Brain microvascular endothelial cell (primary cell): ENCODE data around the gene CRBN.

ENCODE experiments used
- DNase-seq: peaks from one replicate; pipeline ENCODE4 v3.0.0-alpha.2; 2020
- H3K27ac ChIP-seq: fragments of 250-450 bp; sonication (Bioruptor Pico); 2 replicates; pipeline ENCODE4 v1.5.1; 2020; ENCODE audit warnings: mild to moderate bottlenecking, moderate library complexity
- H3K27me3 ChIP-seq: fragments of 250-450 bp; sonication (Bioruptor Pico); replicated peaks from 2 replicates; pipeline ENCODE4 v1.5.1; 2020; ENCODE audit warnings: mild to moderate bottlenecking
- H3K36me3 ChIP-seq: fragments of 250-450 bp; sonication (Bioruptor Pico); replicated peaks from 2 replicates; pipeline ENCODE4 v1.5.1; 2020; ENCODE audit warnings: mild to moderate bottlenecking
- H3K4me3 ChIP-seq: 2 replicates; pipeline ENCODE4 v1.5.1; 2011; ENCODE audit warnings: low read depth, mild to moderate bottlenecking, control low read depth, low read length, moderate library complexity
- in situ Hi-C: cut with HindIII; loops from 2 replicates; pipeline ENCODE4 v1.10.0; 2017; ENCODE audit warnings: low sequenced_read_pairs, low pct_ligation_motif_present
- TF ChIP-seq, protein P1 (sequence below): IDR thresholded peaks from 2 replicates; pipeline ENCODE4 v1.5.1; 2011; ENCODE audit warnings: low read depth, mild to moderate bottlenecking, moderate library complexity, low read length, control low read depth, inconsistent platforms; ENCODE audit errors: missing control alignments

CRBN gene

DNA sequence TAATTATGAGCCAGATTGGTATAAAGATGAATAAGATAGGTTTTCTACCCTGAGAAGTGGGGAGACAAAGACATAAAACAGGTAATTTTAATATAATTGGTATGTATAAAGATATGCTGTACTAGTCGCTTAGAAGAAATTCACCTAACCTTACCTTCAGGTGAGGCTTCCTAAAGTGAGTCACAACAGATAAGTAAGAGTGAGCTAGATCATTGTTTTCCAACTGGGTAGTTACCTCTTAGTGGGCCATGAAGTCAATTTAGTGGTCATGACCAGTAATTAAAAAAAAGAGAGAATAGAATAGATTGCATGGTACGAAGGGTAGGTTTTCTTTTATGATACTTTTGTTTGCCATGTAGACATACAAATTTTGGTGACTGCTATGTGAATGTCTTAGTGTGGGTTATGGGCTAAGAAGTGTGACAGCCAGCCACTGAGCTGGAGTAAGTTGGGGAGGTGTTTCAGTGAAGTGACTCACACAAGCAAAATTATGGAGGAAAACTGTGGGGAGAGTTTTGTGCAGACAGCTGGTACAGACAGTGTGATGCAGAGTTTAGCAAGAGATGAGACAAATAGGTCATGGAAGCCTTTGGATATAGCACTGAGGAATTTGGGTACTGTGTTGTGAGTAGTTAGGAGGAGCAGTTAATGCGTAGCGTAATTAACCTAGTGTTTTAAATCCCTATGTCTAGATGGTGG lies 44.6 kb downstream of the CRBN start:
- peaks cover 21% of the 10 kb centered on the region for H3K36me3 ChIP-seq
- peak; percentile 36 for DNase-seq

DNA sequence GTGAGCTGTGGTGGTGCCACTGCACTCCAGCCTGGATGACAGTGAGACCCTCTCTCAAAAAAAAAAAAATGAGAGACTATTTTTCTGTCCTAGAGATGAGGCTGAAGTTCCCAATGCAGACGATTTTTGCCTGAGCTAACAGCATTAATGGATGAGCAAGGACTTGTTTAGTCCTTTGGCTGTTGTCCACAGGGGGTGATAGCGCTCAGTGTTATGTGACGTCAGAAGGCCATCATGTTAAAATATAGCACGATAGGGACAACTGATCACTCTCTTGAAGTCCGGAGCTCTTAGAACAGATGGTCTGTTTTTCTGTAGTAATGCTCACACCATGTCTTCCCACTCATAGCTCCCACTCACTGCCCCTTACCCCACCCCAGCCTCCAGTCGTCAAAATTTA lies 46.0 kb downstream of the CRBN start:
- Histone ChIP-seq H3K36me3 (peaks cover 21% of the 10 kb centered on the region), H3K4me3 (no peak overlapping the region), H3K27me3 (no peaks in the 10 kb centered on the region), H3K27ac (no peak overlapping the region)
- no peak for DNase-seq
- TF ChIP-seq, protein P1, sequence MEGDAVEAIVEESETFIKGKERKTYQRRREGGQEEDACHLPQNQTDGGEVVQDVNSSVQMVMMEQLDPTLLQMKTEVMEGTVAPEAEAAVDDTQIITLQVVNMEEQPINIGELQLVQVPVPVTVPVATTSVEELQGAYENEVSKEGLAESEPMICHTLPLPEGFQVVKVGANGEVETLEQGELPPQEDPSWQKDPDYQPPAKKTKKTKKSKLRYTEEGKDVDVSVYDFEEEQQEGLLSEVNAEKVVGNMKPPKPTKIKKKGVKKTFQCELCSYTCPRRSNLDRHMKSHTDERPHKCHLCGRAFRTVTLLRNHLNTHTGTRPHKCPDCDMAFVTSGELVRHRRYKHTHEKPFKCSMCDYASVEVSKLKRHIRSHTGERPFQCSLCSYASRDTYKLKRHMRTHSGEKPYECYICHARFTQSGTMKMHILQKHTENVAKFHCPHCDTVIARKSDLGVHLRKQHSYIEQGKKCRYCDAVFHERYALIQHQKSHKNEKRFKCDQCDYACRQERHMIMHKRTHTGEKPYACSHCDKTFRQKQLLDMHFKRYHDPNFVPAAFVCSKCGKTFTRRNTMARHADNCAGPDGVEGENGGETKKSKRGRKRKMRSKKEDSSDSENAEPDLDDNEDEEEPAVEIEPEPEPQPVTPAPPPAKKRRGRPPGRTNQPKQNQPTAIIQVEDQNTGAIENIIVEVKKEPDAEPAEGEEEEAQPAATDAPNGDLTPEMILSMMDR, result peak; percentile 16
- in situ Hi-C loops, result no loop called here

More for the DNA sequence above, 44.6 kb downstream of the CRBN start:
- TF ChIP-seq, protein P1, result no peak
- no peaks in the 10 kb centered on the region for H3K27me3 ChIP-seq
- no peak overlapping the region for H3K4me3 ChIP-seq
- H3K27ac ChIP-seq, result no peak overlapping the region
- in situ Hi-C loops, result no loop called here

DNA sequence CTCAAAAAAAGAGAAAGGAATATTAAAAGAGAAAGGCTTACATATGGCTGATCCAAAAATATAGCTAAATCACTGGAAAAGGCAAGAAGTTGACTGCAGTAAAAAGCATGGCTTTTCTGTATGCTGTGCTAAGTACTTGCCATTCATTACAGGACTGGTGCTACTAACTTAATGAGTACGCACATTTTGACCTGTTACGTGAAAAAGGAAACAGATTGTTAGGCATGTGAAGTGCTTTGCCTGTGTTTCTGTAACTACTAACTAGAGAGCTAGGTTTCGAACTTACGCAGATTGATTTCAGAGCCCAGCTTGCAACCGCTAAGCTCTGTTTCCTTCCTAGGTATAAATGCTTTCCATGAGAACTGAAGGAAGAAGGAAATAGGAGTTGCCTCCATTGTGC lies 49.9 kb downstream of the CRBN start:
- TF ChIP-seq, protein P1, result no peak
- DNase-seq, result no peak
- in situ Hi-C loops, result no loop called here
- no peaks in the 10 kb centered on the region for H3K27me3 ChIP-seq
- no peak overlapping the region for H3K27ac ChIP-seq
- peaks cover 13% of the 10 kb centered on the region for H3K36me3 ChIP-seq
- no peak overlapping the region for H3K4me3 ChIP-seq

DNA sequence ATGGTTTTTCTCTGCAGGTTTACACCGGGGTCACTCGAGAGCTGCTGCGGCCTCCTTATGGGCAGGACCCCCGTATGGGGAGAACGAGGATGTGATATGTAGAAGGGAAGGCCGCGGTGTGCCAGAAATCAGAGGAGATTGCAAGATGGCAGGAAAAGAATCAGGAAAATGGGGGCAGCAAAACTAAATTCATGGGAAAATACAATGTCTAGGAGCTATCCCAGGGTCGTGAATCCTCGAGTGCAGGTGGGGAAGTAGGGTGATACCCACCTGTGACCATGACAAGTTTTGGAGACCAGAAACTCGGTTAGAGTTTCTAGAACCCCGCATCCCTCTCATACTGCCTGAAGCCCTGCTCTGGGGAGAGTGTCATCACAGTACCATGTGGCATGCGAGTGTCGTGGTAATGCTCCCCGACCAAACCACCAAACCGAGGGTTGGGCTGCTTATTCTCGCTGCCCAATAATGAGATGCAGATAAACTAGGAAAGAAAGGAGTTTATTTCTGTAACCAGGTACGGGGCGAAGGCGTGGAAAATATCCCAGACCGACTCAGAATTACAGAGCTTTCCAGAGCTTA lies 52.0 kb downstream of the CRBN start:
- TF ChIP-seq, protein P1, result no peak
- H3K36me3 ChIP-seq, result peaks cover 13% of the 10 kb centered on the region
- no peaks in the 10 kb centered on the region for H3K27me3 ChIP-seq
- H3K27ac ChIP-seq, result peak overlapping the region; percentile 92
- in situ Hi-C loops, result no loop called here
- DNase-seq, result no peak
- peak overlapping the region; percentile 85 for H3K4me3 ChIP-seq

DNA sequence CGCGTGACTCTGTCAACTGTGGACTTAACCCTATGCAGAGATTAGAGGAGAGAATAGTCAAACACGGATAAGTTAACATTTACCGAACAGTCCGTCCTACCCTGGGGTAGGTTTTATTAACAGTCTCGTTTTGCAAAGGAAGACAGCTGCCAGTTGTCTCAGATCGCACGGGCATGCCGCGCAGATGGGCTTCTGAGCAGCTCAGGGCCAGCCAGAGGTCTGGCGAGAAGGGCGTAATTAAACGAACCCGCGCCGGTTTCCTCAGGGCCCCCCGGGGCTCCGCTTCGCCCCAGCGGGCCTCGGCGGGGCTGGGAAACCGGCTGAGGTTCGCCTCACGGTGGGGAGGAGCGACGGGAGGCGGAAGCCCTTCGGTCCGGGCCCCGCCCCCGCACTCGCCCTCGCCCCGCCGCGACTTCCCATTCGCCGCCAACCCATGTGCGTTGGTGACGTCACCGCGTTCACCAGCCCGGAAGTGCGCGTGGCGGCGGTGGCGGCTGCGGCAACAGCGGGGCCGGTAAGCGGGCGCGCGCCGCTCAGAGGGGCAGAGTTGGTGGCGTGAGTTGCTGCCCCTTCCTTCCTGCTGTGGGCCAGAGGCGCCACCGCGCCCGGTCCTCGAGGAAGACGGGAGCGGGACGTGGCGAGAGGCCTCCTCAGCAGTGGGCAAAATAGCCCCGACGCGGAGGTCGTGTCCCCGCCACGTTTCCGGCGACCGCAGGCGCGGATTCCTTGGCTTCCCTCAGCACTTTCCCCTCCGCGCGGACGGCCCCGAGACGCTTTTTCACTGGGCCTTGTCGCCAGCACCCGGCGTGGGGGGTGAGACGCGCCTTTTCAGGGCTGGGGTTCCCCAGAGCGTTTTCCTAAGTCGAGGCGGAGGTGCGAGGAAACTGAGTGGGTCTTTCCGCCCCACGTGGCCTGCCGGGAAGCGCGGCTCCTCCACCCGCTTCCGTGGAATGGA lies 52.7 kb downstream of the CRBN start, which contains the start of gene TRNT1:
Gene TRNT1, plus strand, starts transcription at position 464 of the 955 bp plus-strand sequence. CDS start 2,101 bp downstream, outside the sequence.
- DNase-seq, result peak; percentile 88
- peak within 1 kb of the TSS; percentile 92 for H3K27ac ChIP-seq
- TF ChIP-seq, protein P1, result no peak
- H3K27me3 ChIP-seq, result no peaks in the 10 kb centered on the region
- peak within 1 kb of the TSS; percentile 85 for H3K4me3 ChIP-seq
- H3K36me3 ChIP-seq, result peaks cover 13% of the 10 kb centered on the region
- in situ Hi-C loops, result no loop called here
